Upper lobe of left lung (tissue), 6 donors: ENCODE results near the gene BEST1. TPM values are rescaled to one million over a fixed set of nuclear protein-coding genes. Genes with fewer than 3 reads are reported as not detected.

ENCODE experiments used
- ATAC-seq, 2 donors: fragments of 200-7000 bp; cut with Tn5 transposase; one replicate each; pipeline ENCODE4 v1.9.1; 2022; ENCODE audit warnings: mild to moderate bottlenecking in 2 of 2, moderate library complexity in 2 of 2; ENCODE audit not compliant: low FRiP score in 2 of 2
- DNase-seq, 2 donors: peaks; one replicate each; pipeline ENCODE4 v3.0.0-alpha.2; 2019 to 2020
- H3K27ac ChIP-seq, 4 donors: fragments of 200-600 bp; sonication (generic); one replicate each; pipeline ENCODE4 v1.5.1; 2016 to 2019
- H3K27me3 ChIP-seq, 4 donors: fragments of 200-600 bp; sonication (generic); one replicate each; pipeline ENCODE4 v1.5.1; 2017 to 2019
- H3K36me3 ChIP-seq, 4 donors: fragments of 200-600 bp; sonication (generic); one replicate each; pipeline ENCODE4 v1.5.1; 2016 to 2019
- H3K4me1 ChIP-seq, 4 donors: fragments of 200-600 bp; sonication (generic); one replicate each; pipeline ENCODE4 v1.5.1; 2018 to 2019
- H3K4me3 ChIP-seq, 4 donors: fragments of 200-600 bp; sonication (generic); one replicate each; pipeline ENCODE4 v1.5.1; 2017 to 2019; ENCODE audit warnings: mild to moderate bottlenecking in 2 of 4, moderate library complexity in 1 of 4
- H3K9me3 ChIP-seq, 4 donors: fragments of 200-600 bp; sonication (generic); one replicate each; pipeline ENCODE4 v1.5.1; 2018 to 2019
- CTCF ChIP-seq, 6 experiments: fragments of 450-650 bp in 4 of 6; fragments of 200-600 bp in 2 of 6; sonication (generic) in 2 of 6; IDR thresholded peaks; one replicate each; pipeline ENCODE4 v1.5.1; 2016 to 2019; ENCODE audit warnings: antibody characterized with exemption in 6 of 6
- EP300 ChIP-seq, 4 donors: sonication (generic); formaldehyde crosslinking; IDR thresholded peaks; one replicate each; pipeline ENCODE4 v1.5.1; 2017; ENCODE audit warnings: antibody characterized with exemption in 4 of 4, control low read depth in 2 of 4
- POLR2A ChIP-seq, 4 donors: fragments of 450-650 bp; IDR thresholded peaks; one replicate each; pipeline ENCODE4 v1.5.1; 2016 to 2017; ENCODE audit warnings: antibody characterized with exemption in 4 of 4, mild to moderate bottlenecking in 2 of 4
- POLR2AphosphoS5 ChIP-seq, 2 donors: sonication (generic); formaldehyde crosslinking; IDR thresholded peaks; one replicate each; pipeline ENCODE4 v1.5.1; 2017; ENCODE audit warnings: antibody characterized with exemption in 2 of 2
- WGBS, 2 donors: methylation state at CpG; one replicate each; pipeline ENCODE4 v1.1.5; 2017 to 2018; 5-methylcytosine and 5-hydroxymethylcytosine counted together
- total RNA-seq, 6 donors: library from RNA; depleted of rRNA in 4 of 6; stranded (reverse); fragments of >200 nt in 4 of 6; gene quantifications; one replicate each; pipeline versions ENCODE4 v1.1.0 to v1.2.1, GENCODE V29; 2016 to 2021
- donor health status: DM: no; HTN: no; CAD: no; lungs with moderate emphysema.
- donor health status: DM: no; HTN: yes; CAD: no; lungs with severe emphysema.

BEST1 gene
- total RNA-seq, 6 donors from 2014 or later = 6.5 to 18.9 (median 10.4) TPM

- Histone ChIP-seq H3K4me3 (peak overlapping the region in 1 of 4 donors; percentile 17), H3K9me3 (no peaks in the 10 kb centered on the region), H3K27me3 (no peaks in the 10 kb centered on the region), H3K4me1 (peaks cover 0 to 3% (median 0%) of the 10 kb centered on the region in 4 donors), H3K36me3 (peaks cover 0 to 20% (median 3%) of the 10 kb centered on the region in 4 donors), H3K27ac (no peak overlapping the region)
- 41 to 58% methylated on average over 4 to 18 of the region's 19 CpGs for WGBS, 2 donors
- ATAC-seq = no peak
- no peak for TF ChIP-seq CTCF (IDR thresholded peaks at IDR 0.05)
- TF ChIP-seq EP300 (IDR thresholded peaks at IDR 0.05) = no peak
- TF ChIP-seq POLR2A (IDR thresholded peaks at IDR 0.05) = no peak
- TF ChIP-seq POLR2AphosphoS5 (IDR thresholded peaks at IDR 0.05) = no peak
- DNase-seq = peak; percentile 69 to 85
These were observed 45.6 kb upstream of the BEST1 start for GRCh38 chr11:61904539-61905048.

GRCh38 chr11:61905067-61905696, 45.0 kb upstream of the BEST1 start:
- peaks cover 0 to 3% (median 0%) of the 10 kb centered on the region in 4 donors for H3K4me1 ChIP-seq
- H3K27ac ChIP-seq = no peak overlapping the region
- H3K27me3 ChIP-seq = no peaks in the 10 kb centered on the region
- DNase-seq (peak in 1 of 2 donors; percentile 77), ATAC-seq (no peak)
- no peaks in the 10 kb centered on the region for H3K9me3 ChIP-seq
- H3K4me3 ChIP-seq = no peak overlapping the region
- 95 to 99% methylated on average over 13 of the region's 13 CpGs for WGBS, 2 donors
- TF ChIP-seq CTCF (IDR thresholded peaks at IDR 0.05) = no peak
- no peak for TF ChIP-seq POLR2A (IDR thresholded peaks at IDR 0.05)
- TF ChIP-seq POLR2AphosphoS5 (IDR thresholded peaks at IDR 0.05) = no peak
- no peak for TF ChIP-seq EP300 (IDR thresholded peaks at IDR 0.05)
- H3K36me3 ChIP-seq = peaks cover 0 to 20% (median 3%) of the 10 kb centered on the region in 4 donors

GRCh38 chr11:61905801-61906521, 44.2 kb upstream of the BEST1 start:
- TF ChIP-seq CTCF (IDR thresholded peaks at IDR 0.05) = no peak
- no peak for TF ChIP-seq POLR2AphosphoS5 (IDR thresholded peaks at IDR 0.05)
- no peak for TF ChIP-seq POLR2A (IDR thresholded peaks at IDR 0.05)
- TF ChIP-seq EP300 (IDR thresholded peaks at IDR 0.05) = no peak
- DNase-seq (no peak), ATAC-seq (no peak)
- no peak overlapping the region for H3K4me3 ChIP-seq
- H3K4me1 ChIP-seq = peaks cover 0 to 3% (median 0%) of the 10 kb centered on the region in 4 donors
- H3K36me3 ChIP-seq = peaks cover 0 to 20% (median 3%) of the 10 kb centered on the region in 4 donors
- 83 to 93% methylated on average over 1 to 12 of the region's 14 CpGs for WGBS, 2 donors
- H3K27me3 ChIP-seq = no peaks in the 10 kb centered on the region
- H3K27ac ChIP-seq = no peak overlapping the region
- H3K9me3 ChIP-seq = no peaks in the 10 kb centered on the region

- Histone ChIP-seq H3K36me3 (peaks cover 0 to 20% (median 3%) of the 10 kb centered on the region in 4 donors), H3K4me1 (peaks cover 0 to 3% (median 1%) of the 10 kb centered on the region in 4 donors), H3K27me3 (no peaks in the 10 kb centered on the region), H3K4me3 (no peak overlapping the region), H3K9me3 (no peaks in the 10 kb centered on the region), H3K27ac (no peak overlapping the region)
- 82 to 89% methylated on average over 6 to 13 of the region's 14 CpGs for WGBS, 2 donors
- TF ChIP-seq POLR2A (IDR thresholded peaks at IDR 0.05) = no peak
- ATAC-seq (no peak), DNase-seq (no peak)
These were observed 43.6 kb upstream of the BEST1 start for GRCh38 chr11:61906522-61906909.

GRCh38 chr11:61907282-61907681, 42.9 kb upstream of the BEST1 start:
- ATAC-seq = no peak
- TF ChIP-seq POLR2AphosphoS5 (IDR thresholded peaks at IDR 0.05) (no peak), POLR2A (IDR thresholded peaks at IDR 0.05) (no peak), CTCF (IDR thresholded peaks at IDR 0.05) (no peak), EP300 (IDR thresholded peaks at IDR 0.05) (no peak)
- peaks cover 0 to 6% (median 3%) of the 10 kb centered on the region in 4 donors for H3K4me1 ChIP-seq
- no peaks in the 10 kb centered on the region for H3K27me3 ChIP-seq
- WGBS, 2 donors = 88 to 95% methylated on average over 10 to 16 of the region's 19 CpGs
- H3K36me3 ChIP-seq = peaks cover 0 to 20% (median 3%) of the 10 kb centered on the region in 4 donors
- no peak overlapping the region for H3K27ac ChIP-seq
- no peak overlapping the region for H3K4me3 ChIP-seq
- H3K9me3 ChIP-seq = no peaks in the 10 kb centered on the region
- no peak for DNase-seq
